HepG2 (cell line): ENCODE results near the gene CABP2. TPM values are rescaled to one million over a fixed set of nuclear protein-coding genes. Genes with fewer than 3 reads are reported as not detected.
A peak's percentile ranks its signal among the peaks of the same experiment; 100 is the strongest.

Experiments used
- ASH2L ChIP-seq: fragments of 300-600, 200-600 bp; sonication (generic); IDR thresholded peaks from 2 replicates; pipeline ENCODE4 v1.7.0; 2017; ENCODE audit warnings: low read depth, mild to moderate bottlenecking, moderate library complexity, mixed read lengths, low read length; ENCODE audit not compliant: insufficient read length
- ATF5 ChIP-seq: sonication (generic); formaldehyde crosslinking; IDR thresholded peaks from 2 replicates; pipeline ENCODE4 v1.4.0; 2020; ENCODE audit warnings: mild to moderate bottlenecking, low read depth, missing genetic modification reagents
- DZIP1 ChIP-seq: sonication (generic); formaldehyde crosslinking; IDR thresholded peaks from 2 replicates; pipeline ENCODE4 v1.5.0; 2020; ENCODE audit warnings: mild to moderate bottlenecking, missing genetic modification reagents
- KIAA2018 ChIP-seq: sonication (generic); formaldehyde crosslinking; IDR thresholded peaks from 2 replicates; pipeline ENCODE4 v1.5.0; 2020; ENCODE audit warnings: mild to moderate bottlenecking, missing genetic modification reagents, borderline replicate concordance
- MAZ ChIP-seq, 2 experiments: sonication (generic) in 1 of 2; formaldehyde crosslinking in 1 of 2; IDR thresholded peaks; 2 replicates each; pipeline versions ENCODE4 v1.5.0 to v1.6.1; 2012 to 2020; ENCODE audit warnings: low read depth in 2 of 2, mild to moderate bottlenecking in 2 of 2, borderline replicate concordance in 1 of 2, improper control_type of control experiment in 1 of 2, low read length in 1 of 2, missing genetic modification reagents in 1 of 2, moderate library complexity in 1 of 2
- NRL ChIP-seq: sonication (generic); formaldehyde crosslinking; IDR thresholded peaks from 2 replicates; pipeline ENCODE4 v1.5.0; 2020; ENCODE audit warnings: missing genetic modification reagents, mild to moderate bottlenecking, moderate library complexity, borderline replicate concordance
- PLRG1 ChIP-seq: fragments of 450-650 bp; conservative IDR thresholded peaks from 2 replicates; pipeline ENCODE4 v1.6.1; 2016
- SMAD3 ChIP-seq: sonication (generic); formaldehyde crosslinking; IDR thresholded peaks from 2 replicates; pipeline ENCODE4 v1.4.0; 2020; ENCODE audit warnings: missing genetic modification reagents
- ZFAT ChIP-seq: sonication (generic); formaldehyde crosslinking; conservative IDR thresholded peaks from 2 replicates; pipeline ENCODE4 v1.8.1; 2023; ENCODE audit warnings: missing genetic modification reagents, inconsistent platforms
- ZNF367 ChIP-seq: sonication (generic); formaldehyde crosslinking; IDR thresholded peaks from 2 replicates; pipeline ENCODE4 v1.4.0; 2020; ENCODE audit warnings: missing genetic modification reagents, borderline replicate concordance
- ZNF577 ChIP-seq: sonication (generic); formaldehyde crosslinking; IDR thresholded peaks from 2 replicates; pipeline ENCODE4 v1.4.0; 2020; ENCODE audit warnings: mild to moderate bottlenecking, low read depth, missing genetic modification reagents, borderline replicate concordance
- ZNF598 ChIP-seq: sonication (generic); formaldehyde crosslinking; IDR thresholded peaks from 2 replicates; pipeline ENCODE4 v1.5.1; 2020; ENCODE audit warnings: mild to moderate bottlenecking, missing genetic modification reagents, borderline replicate concordance
- polyA plus RNA-seq, 8 experiments: library from polyadenylated mRNA; depleted of rRNA in 3 of 8; stranded (reverse) in 7 of 8; unstranded in 1 of 8; fragments of >200 nt; fragmentation: Illumina TruSeq in 4 of 8; extraction: Trizol in 4 of 8; gene quantifications; 2 replicates each; pipeline versions ENCODE4 v1.2.1 to v1.2.3, GENCODE V29; 2011 to 2016; ENCODE audit warnings: low read depth in 4 of 8, missing spikeins in 1 of 8, mixed read lengths in 1 of 8; ENCODE audit not compliant: insufficient read depth in 1 of 8
- total RNA-seq, 5 experiments: library from RNA; depleted of rRNA; stranded (reverse); fragments of >200 nt; fragmentation: Illumina TruSeq; extraction: Trizol; gene quantifications; 2 replicates each; pipeline ENCODE4 v1.2.3, GENCODE V29; 2016; ENCODE audit warnings: low read depth in 1 of 5
- TF ChIP-seq, protein P1 (sequence below): IDR thresholded peaks from 2 replicates; pipeline ENCODE4 v1.6.1; 2016; ENCODE audit warnings: missing compliant biosample characterization, missing genetic modification reagents, borderline replicate concordance

Gene CABP2
- total and polyA plus RNA-seq, 2 of the 13 experiments (the other 11 are each of a cell fraction or from before 2014, with no cell fraction given), result not detected

DNA sequence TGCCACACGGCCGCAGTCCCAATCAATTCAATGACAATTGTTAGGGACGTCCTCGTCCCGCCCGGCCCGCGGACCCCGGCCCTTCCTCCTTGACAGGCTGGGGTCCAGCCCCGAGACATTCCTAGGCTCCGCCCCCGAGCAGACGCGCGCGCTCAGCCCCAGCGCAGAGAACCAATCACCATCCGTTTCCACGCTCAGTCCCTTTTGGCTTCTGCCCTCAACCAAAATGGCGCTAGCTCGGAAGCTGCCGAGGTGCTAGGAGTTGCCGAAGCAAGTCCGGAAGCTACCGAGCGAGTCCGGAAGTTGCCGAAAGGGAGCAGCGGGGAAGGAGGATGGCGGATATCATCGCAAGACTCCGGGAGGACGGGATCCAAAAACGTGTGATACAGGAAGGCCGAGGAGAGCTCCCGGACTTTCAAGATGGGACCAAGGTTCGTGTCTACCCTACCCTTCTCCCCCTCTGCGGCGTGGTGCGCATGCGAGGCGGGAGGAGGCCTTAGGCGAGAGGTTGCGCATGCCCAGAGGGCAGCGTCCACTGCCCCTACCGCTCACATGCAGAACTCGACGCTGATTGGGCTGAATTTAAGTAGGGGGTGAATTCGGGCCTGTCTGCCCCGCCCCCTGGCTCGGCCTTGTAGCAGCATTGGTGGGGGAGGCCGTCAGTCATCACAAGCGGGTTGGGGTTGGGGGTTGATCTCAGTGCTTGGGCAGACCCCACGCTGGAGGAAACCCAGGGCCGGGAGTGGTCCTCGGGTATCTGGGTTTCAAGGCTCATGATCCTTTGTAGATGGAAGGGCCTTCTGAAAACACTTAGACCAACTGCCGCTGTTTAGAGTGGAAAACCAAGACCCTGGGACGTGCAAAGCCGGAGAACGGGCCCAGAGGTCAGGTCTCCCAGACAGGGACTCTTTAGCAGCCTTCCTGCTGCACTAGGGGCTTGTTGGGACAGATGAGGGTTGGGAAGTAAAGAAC, 40.1 kb downstream of the CABP2 start, which contains the start of gene AIP (continued):
- TF ChIP-seq DZIP1 (CRISPR knock-in tag), result peak; percentile 96
- TF ChIP-seq KIAA2018 (CRISPR knock-in tag), result peak; percentile 42; the same call in 1 of the 2 replicates
- TF ChIP-seq ZFAT (CRISPR knock-in tag), result no peak
- TF ChIP-seq ZNF367 (CRISPR knock-in tag), result peak; percentile 79; the same call in 1 of the 2 replicates
- peak; percentile 80 for TF ChIP-seq SMAD3 (CRISPR knock-in tag)
- TF ChIP-seq ATF5 (CRISPR knock-in tag), result peak; percentile 95
- TF ChIP-seq MAZ (IDR thresholded peaks at IDR 0.05; ENCODE audit: borderline replicate concordance, low read depth, low read length), result no peak
- peak; percentile 96 for TF ChIP-seq MAZ (CRISPR knock-in tag; IDR thresholded peaks at IDR 0.05; ENCODE audit: low read depth)
- no peak for TF ChIP-seq ZNF577 (CRISPR knock-in tag)
- TF ChIP-seq ASH2L, result peak; percentile 59
- TF ChIP-seq ZNF598, result peak; percentile 86
- TF ChIP-seq NRL (CRISPR knock-in tag), result peak; percentile 99
- TF ChIP-seq, protein P1, sequence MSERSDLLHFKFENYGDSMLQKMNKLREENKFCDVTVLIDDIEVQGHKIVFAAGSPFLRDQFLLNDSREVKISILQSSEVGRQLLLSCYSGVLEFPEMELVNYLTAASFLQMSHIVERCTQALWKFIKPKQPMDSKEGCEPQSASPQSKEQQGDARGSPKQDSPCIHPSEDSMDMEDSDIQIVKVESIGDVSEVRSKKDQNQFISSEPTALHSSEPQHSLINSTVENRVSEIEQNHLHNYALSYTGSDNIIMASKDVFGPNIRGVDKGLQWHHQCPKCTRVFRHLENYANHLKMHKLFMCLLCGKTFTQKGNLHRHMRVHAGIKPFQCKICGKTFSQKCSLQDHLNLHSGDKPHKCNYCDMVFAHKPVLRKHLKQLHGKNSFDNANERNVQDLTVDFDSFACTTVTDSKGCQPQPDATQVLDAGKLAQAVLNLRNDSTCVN (CRISPR knock-in tag), result peak; percentile 74
- no peak for TF ChIP-seq PLRG1
